Cardiac atrium fibroblast (primary cell): ENCODE results near the gene BFAR. TPM values are rescaled to one million over a fixed set of nuclear protein-coding genes. Genes with fewer than 3 reads are reported as not detected.

ENCODE experiments used
- total RNA-seq: library from RNA; depleted of rRNA; stranded (reverse); fragments of >200 nt; gene quantifications from 2 replicates; pipeline ENCODE4 v1.2.3, GENCODE V29; 2015

The BFAR gene, protein sequence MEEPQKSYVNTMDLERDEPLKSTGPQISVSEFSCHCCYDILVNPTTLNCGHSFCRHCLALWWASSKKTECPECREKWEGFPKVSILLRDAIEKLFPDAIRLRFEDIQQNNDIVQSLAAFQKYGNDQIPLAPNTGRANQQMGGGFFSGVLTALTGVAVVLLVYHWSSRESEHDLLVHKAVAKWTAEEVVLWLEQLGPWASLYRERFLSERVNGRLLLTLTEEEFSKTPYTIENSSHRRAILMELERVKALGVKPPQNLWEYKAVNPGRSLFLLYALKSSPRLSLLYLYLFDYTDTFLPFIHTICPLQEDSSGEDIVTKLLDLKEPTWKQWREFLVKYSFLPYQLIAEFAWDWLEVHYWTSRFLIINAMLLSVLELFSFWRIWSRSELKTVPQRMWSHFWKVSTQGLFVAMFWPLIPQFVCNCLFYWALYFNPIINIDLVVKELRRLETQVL
- total RNA-seq: 59.2 and 68.0 TPM in 2 replicates

GRCh38 chr16:14632693-14633569 is at the start of gene BFAR:
TSS of gene BFAR (plus strand) at chr16:14632951. CDS start at chr16:14644347, 11,396 bp downstream.

GRCh38 chr16:14629919-14630619 is 2.7 kb upstream of the BFAR start, which contains the start of gene PARN:
TSS of gene PARN (minus strand) at chr16:14630260. CDS start at chr16:14630125, 135 bp downstream.

DNA sequence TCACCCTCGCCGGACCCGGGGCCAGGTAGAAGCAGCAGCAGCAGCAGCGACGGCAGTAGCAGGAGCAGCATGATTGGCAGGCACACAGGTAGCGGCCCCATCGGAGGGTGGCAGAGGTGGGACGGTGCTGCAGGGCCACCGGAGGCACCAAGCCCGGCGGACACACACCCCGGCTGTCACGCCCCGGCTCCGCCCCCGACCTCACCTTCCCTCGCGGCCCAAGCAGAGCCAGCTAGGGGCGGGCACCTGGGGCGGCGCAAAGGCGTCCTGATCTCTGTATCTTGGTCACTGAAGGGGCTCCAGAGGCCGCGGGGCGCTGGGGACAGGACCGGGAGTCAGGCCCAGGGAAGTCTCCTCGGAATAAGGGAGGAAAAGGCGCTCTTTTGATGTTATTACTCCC is 61.4 kb downstream of the BFAR start, which contains the start of gene PLA2G10:
Gene PLA2G10, minus strand, starts transcription at position 180 of the 400 bp plus-strand sequence. Its CDS starts 79 bp downstream, at position 101.

DNA sequence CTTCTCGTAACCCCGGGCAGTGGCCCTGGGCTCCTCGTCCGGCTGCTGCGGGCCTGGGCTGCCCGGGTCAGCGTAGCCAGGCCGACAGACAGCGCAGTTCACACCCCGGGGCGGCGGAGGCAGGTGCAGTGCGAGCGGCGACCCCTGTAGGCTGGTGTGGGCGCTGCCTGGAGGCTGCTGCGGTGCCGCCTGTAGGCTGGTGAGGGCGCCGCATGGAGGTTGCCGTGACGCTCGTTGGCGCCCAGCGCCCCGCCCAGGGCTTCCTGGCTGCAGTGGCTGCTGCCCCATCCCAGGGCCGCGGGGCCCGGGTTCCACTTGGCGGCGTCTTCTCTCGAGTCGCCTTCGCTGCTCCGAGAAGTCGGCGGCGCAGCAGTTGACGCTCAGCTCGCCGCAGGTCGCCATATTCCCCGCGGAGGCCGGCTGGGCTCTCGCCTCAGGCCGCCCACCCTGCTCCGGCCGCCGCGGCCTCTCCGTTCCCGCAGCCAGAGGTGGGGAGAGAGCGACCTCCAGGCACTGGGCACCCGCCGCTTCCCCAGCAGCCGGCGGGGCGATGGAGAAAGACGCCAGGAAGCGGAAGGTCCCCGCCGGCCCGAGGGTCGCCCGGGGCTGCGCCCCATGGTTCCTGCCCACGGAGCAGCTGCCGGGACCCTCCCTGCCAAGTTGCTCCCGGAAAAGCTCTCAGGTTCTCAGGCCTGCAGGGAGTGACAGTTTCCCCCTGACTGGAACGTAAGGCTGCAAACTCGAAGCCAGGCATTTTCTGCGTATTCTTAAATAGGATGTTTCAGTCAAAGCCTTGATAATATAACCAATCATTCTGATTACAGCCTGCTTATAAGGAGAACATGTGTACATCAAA is 70.6 kb downstream of the BFAR start, which contains the start of gene NPIPA3:
Gene NPIPA3, plus strand, starts transcription at position 256 of the 856 bp plus-strand sequence. CDS start 5,533 bp downstream, outside the sequence.

Other genes starting within 250 kb of the BFAR start
- 13.0 and 25.1 TPM in 2 replicates for gene PARN, start 2.7 kb upstream of the BFAR start, total RNA-seq
- not detected in 2 replicates for gene PLA2G10, start 61.4 kb downstream of the BFAR start, total RNA-seq
- gene NPIPA3, start 70.5 kb downstream of the BFAR start, total RNA-seq: not detected in 2 replicates
- gene NPIPA2, start 109.6 kb downstream of the BFAR start, total RNA-seq: not detected in 2 replicates
- gene NOMO1, start 200.8 kb downstream of the BFAR start, total RNA-seq: 72.0 and 111 TPM in 2 replicates